Epithelial cell of prostate (primary cell): Measurements from ENCODE around the gene ABI3BP.
A peak's percentile ranks its signal among the peaks of the same experiment; 100 is the strongest.

Experiments
- DNase-seq: peaks from one replicate; pipeline ENCODE4 v3.0.0-alpha.2; 2011; ENCODE audit warnings: low read depth, low spot score
- H3K27ac ChIP-seq: fragments of 450-650 bp; 2 replicates; pipeline ENCODE4 v1.5.1; 2017; ENCODE audit warnings: mild to moderate bottlenecking

ABI3BP gene

DNA sequence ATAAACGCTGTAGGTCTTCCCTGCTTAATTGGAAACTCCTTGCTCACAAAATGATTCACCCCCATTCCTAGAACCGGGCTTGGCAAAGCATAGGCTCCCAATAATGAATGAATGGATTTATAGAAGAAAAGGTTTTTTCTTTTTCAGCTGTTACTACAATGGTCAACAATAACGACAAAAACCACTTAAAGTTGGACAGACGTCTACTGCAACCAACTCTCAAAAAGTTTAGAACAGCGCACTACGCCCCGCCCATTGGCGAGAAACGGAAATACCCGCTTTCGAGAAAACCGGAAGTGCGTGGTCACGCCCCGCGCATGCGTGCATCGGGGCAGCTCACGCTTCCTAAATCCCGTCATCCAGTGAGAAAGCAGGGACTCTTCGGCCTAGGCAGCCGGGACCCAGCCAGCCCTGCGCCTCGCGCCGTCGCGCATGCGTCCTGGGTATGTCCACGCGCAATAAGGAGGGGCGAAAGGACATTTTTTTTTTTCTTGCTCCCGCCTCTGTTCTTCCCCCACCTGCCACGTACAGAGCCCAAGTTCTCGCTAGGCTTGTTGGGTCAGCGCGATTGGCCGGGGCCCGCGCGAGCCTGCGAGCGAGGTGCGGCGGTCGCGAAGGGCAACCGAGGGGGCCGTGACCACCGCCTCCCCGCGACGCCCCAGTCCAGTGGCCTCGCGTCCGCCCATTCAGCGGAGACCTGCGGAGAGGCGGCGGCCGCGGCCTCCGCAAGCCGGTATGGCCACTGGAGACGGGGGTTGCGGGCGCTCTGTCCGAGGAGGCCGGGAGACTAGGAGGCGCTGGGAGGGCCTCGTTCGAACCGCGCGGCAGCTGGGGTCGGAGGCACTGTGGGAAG lies 284.0 kb downstream of the ABI3BP start, which contains the start of gene TFG:
TSS of gene TFG (plus strand) at position 506 of the 853 bp plus-strand sequence. CDS start 4,192 bp downstream, outside the sequence.
- DNase-seq, result peak; percentile 95
- H3K27ac ChIP-seq, result peak within 1 kb of the TSS; percentile 93

DNA sequence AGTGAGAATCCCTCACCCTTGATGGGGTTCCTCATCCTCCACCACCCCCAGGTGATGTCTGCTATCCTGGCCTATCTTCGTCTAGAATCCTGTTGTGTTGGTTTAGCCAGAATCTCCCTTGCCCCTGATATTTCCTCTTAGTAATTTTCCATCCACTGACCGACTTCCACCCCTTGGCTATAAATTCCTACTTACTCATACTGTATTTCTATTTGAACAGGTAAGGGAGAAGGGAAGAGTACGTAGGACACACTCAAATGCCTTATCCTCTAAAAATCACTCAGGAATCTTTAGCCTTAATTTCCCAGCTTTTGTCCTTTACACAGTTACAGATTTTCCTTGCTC lies 284.6 kb downstream of the ABI3BP start:
- peak overlapping the region; percentile 93 for H3K27ac ChIP-seq
- DNase-seq, result peak; percentile 43

DNA sequence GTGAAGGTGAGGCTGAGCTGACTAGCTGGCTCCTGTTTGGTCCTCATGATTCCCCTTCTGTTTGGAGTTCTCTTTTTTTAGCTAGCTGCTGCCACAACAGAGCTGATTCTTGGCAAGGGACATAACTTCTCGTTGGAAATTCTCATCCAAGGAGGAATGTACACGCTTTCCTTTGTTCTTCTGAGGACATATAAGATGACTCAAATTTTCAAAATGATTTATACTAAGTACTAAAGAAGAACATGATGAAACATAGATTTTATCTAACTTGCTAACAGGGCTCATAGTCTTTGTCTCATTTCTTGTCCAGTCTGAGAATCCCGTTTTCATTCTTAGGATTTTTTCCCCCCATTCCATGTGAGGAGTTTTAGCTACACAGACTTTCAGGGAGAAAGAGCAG lies 286.9 kb downstream of the ABI3BP start:
- H3K27ac ChIP-seq, result peak overlapping the region; percentile 43
- DNase-seq, result peak; percentile 36

- no peak for DNase-seq
- no peak overlapping the region for H3K27ac ChIP-seq
These were observed 289.4 kb downstream of the ABI3BP start for GRCh38 chr3:100703865-100704264.

GRCh38 chr3:100702980-100703345 lies 290.3 kb downstream of the ABI3BP start:
- H3K27ac ChIP-seq, result peak overlapping the region; percentile 51
- DNase-seq, result no peak

DNA sequence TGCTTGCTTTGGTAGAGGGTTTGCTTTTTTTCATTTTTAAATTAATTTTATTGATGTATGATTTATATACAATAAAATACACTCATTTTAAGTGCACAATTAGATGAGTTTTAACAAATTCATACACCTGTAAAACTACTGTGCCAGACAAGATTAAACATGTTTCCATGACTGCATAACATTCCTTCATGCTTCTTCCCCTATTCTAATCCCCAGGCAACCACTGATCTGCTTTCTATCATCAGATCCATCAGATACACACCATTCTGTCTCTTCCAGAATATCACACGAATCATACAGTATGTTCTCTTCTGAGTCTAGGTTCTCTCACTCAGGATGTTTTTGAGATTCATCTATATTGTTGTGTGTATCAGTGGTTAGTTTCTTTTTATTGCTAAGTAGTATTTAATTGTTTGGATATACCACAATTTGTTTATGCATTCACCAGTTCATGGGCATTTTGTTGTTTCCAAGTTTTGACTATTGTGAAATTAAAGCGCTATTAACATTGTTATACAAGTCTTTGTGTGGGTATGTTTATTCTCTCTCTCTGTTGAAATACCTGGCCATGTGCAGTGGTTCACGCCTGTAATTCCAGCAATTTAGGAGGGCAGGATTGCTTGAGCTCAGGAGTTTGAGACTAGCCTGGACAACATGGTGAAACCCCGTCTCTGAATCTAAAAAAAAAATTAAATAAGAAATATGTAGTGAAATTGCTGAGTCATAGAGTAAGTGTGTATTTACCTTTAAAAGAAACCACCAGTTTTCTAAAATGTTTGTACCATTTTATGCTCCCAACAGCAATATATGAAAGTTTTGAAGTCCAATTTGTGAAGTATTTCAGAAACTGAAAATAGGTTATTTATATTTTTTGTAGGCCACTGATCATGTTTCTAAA lies 290.9 kb downstream of the ABI3BP start:
- peak overlapping the region; percentile 51 for H3K27ac ChIP-seq
- DNase-seq, result peak; percentile 43

DNA sequence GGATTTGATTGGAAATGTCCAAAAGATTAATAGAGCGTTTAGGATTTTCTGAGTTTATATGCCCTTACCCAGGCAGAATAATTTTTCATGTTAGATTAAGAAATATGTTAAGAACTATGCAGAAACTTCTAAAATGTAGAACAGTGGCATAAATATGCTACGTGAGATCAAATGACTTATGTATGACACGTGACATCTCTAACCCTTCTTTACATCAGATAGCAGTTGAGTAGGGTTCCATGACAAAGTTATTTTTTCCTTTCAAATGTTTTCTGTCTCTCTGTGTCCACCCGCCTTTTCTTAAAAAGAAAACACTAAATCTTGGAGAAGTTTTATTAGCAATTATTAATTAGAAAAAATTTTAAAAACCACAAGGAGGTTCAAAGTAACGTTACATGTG lies 292.5 kb downstream of the ABI3BP start:
- no peak overlapping the region for H3K27ac ChIP-seq
- DNase-seq, result no peak
